SK-N-SH (cell line): ENCODE data around the gene ASB7. TPM values are rescaled to one million over a fixed set of nuclear protein-coding genes. Genes with fewer than 3 reads are reported as not detected.

Experiments used
- CTCF ChIA-PET: fragments of 300-600, 350-600 bp; formaldehyde crosslinking; extraction: SDS; loops from one replicate; lab custom pipeline; 2021; lab: Yijun Ruan, JAX
- POLR2A ChIA-PET: fragments of 350-600 bp; sonication (Branson Sonifier 250); formaldehyde crosslinking; extraction: SDS; loops from one replicate; lab custom pipeline; 2020; ENCODE audit warnings: antibody characterized with exemption, inconsistent platforms; lab: Yijun Ruan, JAX
- DNase-seq: peaks from one replicate; pipeline ENCODE4 v3.0.0; 2012
- H2AFZ ChIP-seq: fragments of 200-600 bp; sonication (generic); 2 replicates; pipeline ENCODE4 v1.8.1; 2016; ENCODE audit warnings: antibody characterized with exemption, mild to moderate bottlenecking, low read depth
- H3F3A ChIP-seq: fragments of 200-600 bp; sonication (generic); replicated peaks from 2 replicates; pipeline ENCODE3; 2016; ENCODE audit warnings: antibody characterized with exemption, mild to moderate bottlenecking; ENCODE audit not compliant: insufficient read depth
- H3K27ac ChIP-seq, 2 experiments: fragments of 200-500 bp in 1 of 2; fragments of 200-600 bp in 1 of 2; sonication (Bioruptor generic) in 1 of 2; sonication (generic), shearing (Covaris generic) in 1 of 2; 2 replicates each; pipeline versions ENCODE4 v1.5.1 to v1.6.1; 2014 to 2016; ENCODE audit warnings: low read depth in 2 of 2, inconsistent platforms in 1 of 2, low read length in 1 of 2, mild to moderate bottlenecking in 1 of 2, mixed read lengths in 1 of 2
- H3K27me3 ChIP-seq: fragments of 200-600 bp; sonication (generic), shearing (Covaris generic); 2 replicates; pipeline ENCODE4 v1.6.1; 2016; ENCODE audit warnings: mixed run types; ENCODE audit not compliant: insufficient read depth
- H3K36me3 ChIP-seq, 2 experiments: fragments of 200-500 bp in 1 of 2; fragments of 200-600 bp in 1 of 2; sonication (Bioruptor generic) in 1 of 2; sonication (generic) in 1 of 2; replicated peaks in 1 of 2; 2 replicates each; pipeline versions ENCODE3 to v1.5.1; 2014 to 2016; ENCODE audit warnings: low read length in 1 of 2, mild to moderate bottlenecking in 1 of 2; ENCODE audit not compliant: insufficient read depth in 2 of 2, control insufficient read depth in 1 of 2
- H3K4me1 ChIP-seq, 2 experiments: fragments of 200-500 bp in 1 of 2; fragments of 200-600 bp in 1 of 2; sonication (Bioruptor generic) in 1 of 2; sonication (generic), shearing (Covaris generic) in 1 of 2; 2 replicates each; pipeline versions ENCODE4 v1.5.1 to v1.6.1; 2014 to 2016; ENCODE audit warnings: low read depth in 1 of 2, low read length in 1 of 2, mixed run types in 1 of 2; ENCODE audit not compliant: insufficient read depth in 2 of 2, control insufficient read depth in 1 of 2
- H3K4me2 ChIP-seq: fragments of 200-600 bp; sonication (generic), shearing (Covaris generic); 2 replicates; pipeline ENCODE4 v1.6.1; 2017; ENCODE audit warnings: mixed run types
- H3K4me3 ChIP-seq, 2 experiments: fragments of 200-500 bp in 1 of 2; fragments of 200-600 bp in 1 of 2; sonication (Bioruptor generic) in 1 of 2; sonication (generic), shearing (Covaris generic) in 1 of 2; 2 replicates each; pipeline versions ENCODE4 v1.5.1 to v1.8.1; 2014 to 2016; ENCODE audit warnings: low read depth in 2 of 2, inconsistent platforms in 1 of 2, low read length in 1 of 2, mild to moderate bottlenecking in 1 of 2, mixed read lengths in 1 of 2, moderate library complexity in 1 of 2
- H3K79me2 ChIP-seq: fragments of 200-600 bp; sonication (generic); 2 replicates; pipeline ENCODE4 v1.8.1; 2017; ENCODE audit warnings: mild to moderate bottlenecking; ENCODE audit not compliant: insufficient read depth
- H3K9ac ChIP-seq: fragments of 200-600 bp; sonication (generic); 2 replicates; pipeline ENCODE4 v1.6.1; 2017; ENCODE audit warnings: mixed run types
- H3K9me2 ChIP-seq: fragments of 200-600 bp; sonication (generic); 2 replicates; pipeline ENCODE4 v1.6.1; 2017; ENCODE audit warnings: mixed run types
- H3K9me3 ChIP-seq: fragments of 200-600 bp; sonication (generic); 2 replicates; pipeline ENCODE4 v1.6.1; 2017; ENCODE audit warnings: mixed run types, mild to moderate bottlenecking, moderate library complexity
- H4K20me1 ChIP-seq: fragments of 200-600 bp; sonication (generic); 2 replicates; pipeline ENCODE4 v1.6.1; 2017; ENCODE audit warnings: mild to moderate bottlenecking, mixed run types; ENCODE audit not compliant: insufficient read depth
- CHD2 ChIP-seq: fragments of 150-350 bp; IDR thresholded peaks from 2 replicates; pipeline ENCODE4 v1.6.1; 2018; ENCODE audit warnings: low read length; ENCODE audit not compliant: partially characterized antibody
- ELF1 ChIP-seq: IDR thresholded peaks from 2 replicates; pipeline ENCODE4 v1.4.0; 2012
- EZH2phosphoT487 ChIP-seq: fragments of 200-600 bp; sonication (generic); IDR thresholded peaks from 2 replicates; pipeline ENCODE4 v1.6.1; 2017; ENCODE audit warnings: low read depth, mixed run types, mild to moderate bottlenecking, antibody characterized with exemption, moderate library complexity, borderline replicate concordance
- FOSL2 ChIP-seq: IDR thresholded peaks from 2 replicates; pipeline ENCODE4 v1.4.0; 2012; ENCODE audit warnings: low read depth, mild to moderate bottlenecking, moderate library complexity, borderline replicate concordance
- FOXJ3 ChIP-seq: sonication (generic); formaldehyde crosslinking; IDR thresholded peaks from 2 replicates; pipeline ENCODE4 v1.5.1; 2020; ENCODE audit warnings: mild to moderate bottlenecking, missing genetic modification reagents
- FOXM1 ChIP-seq: IDR thresholded peaks from 2 replicates; pipeline ENCODE4 v1.4.0; 2012; ENCODE audit warnings: low read depth, mild to moderate bottlenecking
- GATA2 ChIP-seq: sonication (generic); formaldehyde crosslinking; IDR thresholded peaks from 2 replicates; pipeline ENCODE4 v1.5.0; 2020; ENCODE audit warnings: mild to moderate bottlenecking, missing genetic modification reagents
- IRF3 ChIP-seq: fragments of 150-350 bp; IDR thresholded peaks from 2 replicates; pipeline ENCODE4 v1.6.1; 2016; ENCODE audit warnings: mild to moderate bottlenecking, low read depth, low read length
- MAX ChIP-seq: IDR thresholded peaks from 2 replicates; pipeline ENCODE4 v1.4.0; 2012; ENCODE audit warnings: low read depth
- MEF2A ChIP-seq: IDR thresholded peaks from 2 replicates; pipeline ENCODE4 v1.4.0; 2012; ENCODE audit warnings: low read depth, borderline replicate concordance
- POLR2AphosphoS5 ChIP-seq: IDR thresholded peaks from 2 replicates; pipeline ENCODE4 v1.6.1; 2012; ENCODE audit warnings: low read depth, low read length
- RCOR1 ChIP-seq: fragments of 150-350 bp; IDR thresholded peaks from 2 replicates; pipeline ENCODE4 v1.6.1; 2017; ENCODE audit warnings: antibody characterized with exemption, low read length
- REST ChIP-seq: IDR thresholded peaks from 2 replicates; pipeline ENCODE4 v1.6.1; 2012; ENCODE audit warnings: mild to moderate bottlenecking, low read depth, low read length, moderate library complexity
- SIN3A ChIP-seq: IDR thresholded peaks from 2 replicates; pipeline ENCODE4 v1.6.1; 2012; ENCODE audit warnings: low read depth, mild to moderate bottlenecking, low read length, moderate library complexity, borderline replicate concordance
- SMC3 ChIP-seq: IDR thresholded peaks from 2 replicates; pipeline ENCODE4 v1.6.1; 2012; ENCODE audit warnings: low read depth, low read length, improper control_type of control experiment
- TCF12 ChIP-seq: IDR thresholded peaks from 2 replicates; pipeline ENCODE4 v1.4.0; 2012
- TEAD4 ChIP-seq: IDR thresholded peaks from 2 replicates; pipeline ENCODE4 v1.4.0; 2012; ENCODE audit warnings: mild to moderate bottlenecking, borderline replicate concordance; ENCODE audit not compliant: insufficient read depth
- WGBS: methylation state at CpG from one replicate; pipeline ENCODE4 v1.1.6; 2017; ENCODE audit warnings: low lambda C conversion rate; 5-methylcytosine and 5-hydroxymethylcytosine counted together
- polyA plus RNA-seq, 3 experiments: library from polyadenylated mRNA; depleted of rRNA; stranded (reverse); fragments of >200 nt; gene quantifications; 2 replicates each; pipeline ENCODE4 v1.2.3, GENCODE V29; 2012
- TF ChIP-seq, protein P1 (sequence below): IDR thresholded peaks from 2 replicates; pipeline ENCODE4 v1.4.0; 2012; ENCODE audit warnings: low read depth, borderline replicate concordance
- TF ChIP-seq, protein P2 (sequence below): IDR thresholded peaks from 2 replicates; pipeline ENCODE4; 2012
- TF ChIP-seq, protein P3 (sequence below): fragments of 200-600 bp; sonication (generic); IDR thresholded peaks from 2 replicates; pipeline ENCODE4 v1.6.1; 2017; ENCODE audit warnings: antibody characterized with exemption, mild to moderate bottlenecking, moderate library complexity

ASB7 gene
- polyA plus RNA-seq, 1 of the 3 experiments (the other 2 are of a cell fraction) = 6.1 TPM

DNA sequence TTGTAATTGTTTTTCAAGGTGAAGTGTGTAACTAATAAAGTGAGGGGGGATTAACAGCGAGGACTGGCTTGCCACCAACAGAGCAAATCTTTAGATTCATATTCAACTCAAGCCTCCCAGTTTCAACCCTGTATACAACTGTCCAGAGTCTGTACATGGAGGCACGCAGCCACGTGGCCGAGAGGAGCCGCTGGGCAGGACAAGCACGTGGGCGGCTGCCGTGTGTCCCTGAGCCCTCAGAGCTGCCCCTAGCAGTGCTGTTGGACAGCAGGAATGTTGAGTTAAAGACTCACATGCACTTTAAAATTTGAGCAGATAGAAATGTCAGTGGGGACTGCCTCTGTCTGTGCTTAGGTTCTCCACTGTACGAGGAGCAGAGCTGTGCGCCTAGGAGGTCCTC lies 29.4 kb downstream of the ASB7 start:
- Histone ChIP-seq H3K4me2 (no peak overlapping the region), H3K27ac (no peak overlapping the region; a peak in 1 of 4 replicates), H4K20me1 (0 out of 2 replicates have a peak, but pooled peaks cover 2% of the 10 kb centered on the region), H2AFZ (no peak overlapping the region), H3K4me1 (peaks cover 0 to 15% of the 10 kb centered on the region in 2 experiments; a peak in 1 of 4 replicates), H3K9me3 (no peaks in the 10 kb centered on the region), H3K4me3 (no peak overlapping the region), H3K27me3 (no peaks in the 10 kb centered on the region)
- ChIA-PET POLR2A (no interaction called here), CTCF (interaction anchor here (0.9 to 9.4 kb wide), 4 partner anchors 241 to 376 kb away, joined by 3 to 102 read pairs (median 6); no protein-coding TSS in a partner anchor)
- 93% methylated on average over 8 of the region's 10 CpGs for WGBS
- DNase-seq = no peak
- no peak for TF ChIP-seq MEF2A
- no peak for TF ChIP-seq FOXJ3 (CRISPR knock-in tag)
- TF ChIP-seq, protein P1, sequence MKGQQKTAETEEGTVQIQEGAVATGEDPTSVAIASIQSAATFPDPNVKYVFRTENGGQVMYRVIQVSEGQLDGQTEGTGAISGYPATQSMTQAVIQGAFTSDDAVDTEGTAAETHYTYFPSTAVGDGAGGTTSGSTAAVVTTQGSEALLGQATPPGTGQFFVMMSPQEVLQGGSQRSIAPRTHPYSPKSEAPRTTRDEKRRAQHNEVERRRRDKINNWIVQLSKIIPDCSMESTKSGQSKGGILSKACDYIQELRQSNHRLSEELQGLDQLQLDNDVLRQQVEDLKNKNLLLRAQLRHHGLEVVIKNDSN = no peak
- TF ChIP-seq, protein P2, sequence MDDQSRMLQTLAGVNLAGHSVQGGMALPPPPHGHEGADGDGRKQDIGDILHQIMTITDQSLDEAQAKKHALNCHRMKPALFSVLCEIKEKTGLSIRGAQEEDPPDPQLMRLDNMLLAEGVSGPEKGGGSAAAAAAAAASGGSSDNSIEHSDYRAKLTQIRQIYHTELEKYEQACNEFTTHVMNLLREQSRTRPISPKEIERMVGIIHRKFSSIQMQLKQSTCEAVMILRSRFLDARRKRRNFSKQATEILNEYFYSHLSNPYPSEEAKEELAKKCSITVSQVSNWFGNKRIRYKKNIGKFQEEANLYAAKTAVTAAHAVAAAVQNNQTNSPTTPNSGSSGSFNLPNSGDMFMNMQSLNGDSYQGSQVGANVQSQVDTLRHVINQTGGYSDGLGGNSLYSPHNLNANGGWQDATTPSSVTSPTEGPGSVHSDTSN = no peak
- TF ChIP-seq, all 33 proteins: peak for 0
- no peaks in the 10 kb centered on the region for H3K9me2 ChIP-seq
- no peak overlapping the region for H3K9ac ChIP-seq
- no peaks in the 10 kb centered on the region for H3F3A ChIP-seq
- peaks cover 25 to 31% of the 10 kb centered on the region in 2 experiments for H3K36me3 ChIP-seq
- H3K79me2 ChIP-seq = peaks cover 43% of the 10 kb centered on the region

- Histone ChIP-seq H3K9me2 (no peaks in the 10 kb centered on the region), H3K9ac (no peak overlapping the region), H3K4me2 (no peak overlapping the region), H3K9me3 (no peaks in the 10 kb centered on the region), H3K79me2 (peaks cover 61% of the 10 kb centered on the region), H3F3A (no peaks in the 10 kb centered on the region), H3K4me3 (no peak overlapping the region), H2AFZ (no peak overlapping the region), H3K27me3 (no peaks in the 10 kb centered on the region), H3K36me3 (peaks cover 25 to 30% of the 10 kb centered on the region in 2 experiments), H4K20me1 (0 out of 2 replicates have a peak, but pooled peaks cover 2% of the 10 kb centered on the region), H3K4me1 (peaks cover 0 to 15% of the 10 kb centered on the region in 2 experiments; a peak in 1 of 4 replicates), H3K27ac (no peak overlapping the region)
- ChIA-PET CTCF (interaction anchor here (2.5 to 9.4 kb wide), 2 partner anchors 239 to 374 kb away, joined by 8 to 102 read pairs; no protein-coding TSS in a partner anchor), POLR2A (no interaction called here)
- no peak for DNase-seq
- no peak for TF ChIP-seq TEAD4
- TF ChIP-seq FOXM1 = no peak
- no peak for TF ChIP-seq REST
- no peak for TF ChIP-seq POLR2AphosphoS5
- TF ChIP-seq, protein P3, sequence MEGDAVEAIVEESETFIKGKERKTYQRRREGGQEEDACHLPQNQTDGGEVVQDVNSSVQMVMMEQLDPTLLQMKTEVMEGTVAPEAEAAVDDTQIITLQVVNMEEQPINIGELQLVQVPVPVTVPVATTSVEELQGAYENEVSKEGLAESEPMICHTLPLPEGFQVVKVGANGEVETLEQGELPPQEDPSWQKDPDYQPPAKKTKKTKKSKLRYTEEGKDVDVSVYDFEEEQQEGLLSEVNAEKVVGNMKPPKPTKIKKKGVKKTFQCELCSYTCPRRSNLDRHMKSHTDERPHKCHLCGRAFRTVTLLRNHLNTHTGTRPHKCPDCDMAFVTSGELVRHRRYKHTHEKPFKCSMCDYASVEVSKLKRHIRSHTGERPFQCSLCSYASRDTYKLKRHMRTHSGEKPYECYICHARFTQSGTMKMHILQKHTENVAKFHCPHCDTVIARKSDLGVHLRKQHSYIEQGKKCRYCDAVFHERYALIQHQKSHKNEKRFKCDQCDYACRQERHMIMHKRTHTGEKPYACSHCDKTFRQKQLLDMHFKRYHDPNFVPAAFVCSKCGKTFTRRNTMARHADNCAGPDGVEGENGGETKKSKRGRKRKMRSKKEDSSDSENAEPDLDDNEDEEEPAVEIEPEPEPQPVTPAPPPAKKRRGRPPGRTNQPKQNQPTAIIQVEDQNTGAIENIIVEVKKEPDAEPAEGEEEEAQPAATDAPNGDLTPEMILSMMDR = no peak
- no peak for TF ChIP-seq SIN3A
- no peak for TF ChIP-seq MEF2A
- TF ChIP-seq CHD2 = no peak
- no peak for TF ChIP-seq EZH2phosphoT487
- TF ChIP-seq FOXJ3 (CRISPR knock-in tag) = no peak
- TF ChIP-seq RCOR1 = no peak
- no peak for TF ChIP-seq ELF1
- no peak for TF ChIP-seq FOSL2
- TF ChIP-seq TCF12 = no peak
- TF ChIP-seq IRF3 = no peak
- TF ChIP-seq GATA2 (CRISPR knock-in tag) = no peak
- TF ChIP-seq MAX = no peak
- no peak for TF ChIP-seq SMC3
- WGBS = 100% methylated on average over 1 of the region's 1 CpG
These were observed 31.3 kb downstream of the ASB7 start for GRCh38 chr15:100633763-100634075.
